Measurements from ENCODE around the gene GPI.

GRCh38 chr19:34397853-34398252 lies 32.9 kb downstream of the GPI start:
- TF ChIP-seq POLR2AphosphoS5 (IDR thresholded peaks at IDR 0.05; ENCODE audit: low read depth, low read length) (no peak), TCF7L2 (IDR thresholded peaks at IDR 0.05; ENCODE audit: low read depth, low read length) (no peak), CTCF (IDR thresholded peaks at IDR 0.05) (no peak)
- TF ChIP-seq, protein P1, sequence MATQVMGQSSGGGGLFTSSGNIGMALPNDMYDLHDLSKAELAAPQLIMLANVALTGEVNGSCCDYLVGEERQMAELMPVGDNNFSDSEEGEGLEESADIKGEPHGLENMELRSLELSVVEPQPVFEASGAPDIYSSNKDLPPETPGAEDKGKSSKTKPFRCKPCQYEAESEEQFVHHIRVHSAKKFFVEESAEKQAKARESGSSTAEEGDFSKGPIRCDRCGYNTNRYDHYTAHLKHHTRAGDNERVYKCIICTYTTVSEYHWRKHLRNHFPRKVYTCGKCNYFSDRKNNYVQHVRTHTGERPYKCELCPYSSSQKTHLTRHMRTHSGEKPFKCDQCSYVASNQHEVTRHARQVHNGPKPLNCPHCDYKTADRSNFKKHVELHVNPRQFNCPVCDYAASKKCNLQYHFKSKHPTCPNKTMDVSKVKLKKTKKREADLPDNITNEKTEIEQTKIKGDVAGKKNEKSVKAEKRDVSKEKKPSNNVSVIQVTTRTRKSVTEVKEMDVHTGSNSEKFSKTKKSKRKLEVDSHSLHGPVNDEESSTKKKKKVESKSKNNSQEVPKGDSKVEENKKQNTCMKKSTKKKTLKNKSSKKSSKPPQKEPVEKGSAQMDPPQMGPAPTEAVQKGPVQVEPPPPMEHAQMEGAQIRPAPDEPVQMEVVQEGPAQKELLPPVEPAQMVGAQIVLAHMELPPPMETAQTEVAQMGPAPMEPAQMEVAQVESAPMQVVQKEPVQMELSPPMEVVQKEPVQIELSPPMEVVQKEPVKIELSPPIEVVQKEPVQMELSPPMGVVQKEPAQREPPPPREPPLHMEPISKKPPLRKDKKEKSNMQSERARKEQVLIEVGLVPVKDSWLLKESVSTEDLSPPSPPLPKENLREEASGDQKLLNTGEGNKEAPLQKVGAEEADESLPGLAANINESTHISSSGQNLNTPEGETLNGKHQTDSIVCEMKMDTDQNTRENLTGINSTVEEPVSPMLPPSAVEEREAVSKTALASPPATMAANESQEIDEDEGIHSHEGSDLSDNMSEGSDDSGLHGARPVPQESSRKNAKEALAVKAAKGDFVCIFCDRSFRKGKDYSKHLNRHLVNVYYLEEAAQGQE (IDR thresholded peaks at IDR 0.05; ENCODE audit: insufficient read depth in 1 of 2, low read depth in 2 of 2, low read length in 1 of 2): no peak

Measured in Panc1 (cell line).